Measurements from ENCODE around the gene PLXNC1. TPM values are rescaled to one million over a fixed set of nuclear protein-coding genes. Genes with fewer than 3 reads are reported as not detected.

The PLXNC1 gene
- total and polyA plus RNA-seq, 4 donors, result 0.71 to 12.0 (median 3.3) TPM

DNA sequence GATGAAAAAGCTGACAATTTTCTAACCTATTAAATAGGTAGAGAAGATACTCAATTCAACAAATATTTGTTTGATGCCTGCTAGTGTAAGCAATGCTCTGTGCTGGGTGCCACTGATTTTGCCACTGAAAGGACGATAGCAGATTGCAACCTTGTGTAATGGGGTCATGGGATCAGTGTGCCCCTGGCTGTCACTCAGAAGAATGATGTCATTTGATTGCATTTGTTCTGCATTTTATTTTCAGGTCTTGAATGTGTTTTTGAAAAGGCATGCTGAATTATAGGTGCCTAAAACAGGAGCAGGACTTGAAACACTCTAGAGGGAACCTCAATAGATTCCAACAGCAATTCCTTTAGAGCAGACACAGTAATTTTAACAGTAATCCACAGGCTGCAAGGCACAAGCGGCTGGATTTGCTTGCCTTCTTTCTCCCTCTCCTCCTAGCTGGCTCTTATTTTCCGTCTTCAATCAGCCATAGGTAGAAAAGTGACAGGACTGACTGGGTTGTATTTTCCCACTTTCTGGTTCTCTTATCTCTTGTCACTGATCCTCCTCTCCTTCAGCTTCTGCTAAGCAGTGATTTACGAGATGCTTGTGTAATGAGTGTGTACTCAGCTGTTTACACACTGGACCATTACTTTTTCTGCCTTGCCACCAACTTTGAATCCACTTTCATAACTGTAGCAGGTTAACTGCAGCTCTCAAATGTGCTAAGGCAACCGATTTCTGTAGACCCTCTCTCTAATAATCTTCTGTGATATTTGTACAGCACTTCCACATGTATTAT, 4.1 kb downstream of the PLXNC1 start:
- peak overlapping the region; percentile 68 to 90 for H3K27ac ChIP-seq (ENCODE audit: low read depth in 1 of 2, low read length in 2 of 2)
- peaks cover 0 to 4% (median 1%) of the 10 kb centered on the region in 4 donors for H3K27me3 ChIP-seq (ENCODE audit: control insufficient read depth in 4 of 4, insufficient read depth in 4 of 4, low read length in 3 of 4)
- H3K9ac ChIP-seq (ENCODE audit: low read depth in 1 of 2, low read length in 2 of 2), result peak overlapping the region in 1 of 2 donors; percentile 38
- no peaks in the 10 kb centered on the region for H3K36me3 ChIP-seq (ENCODE audit: control insufficient read depth in 4 of 4, insufficient read depth in 3 of 4, low read depth in 1 of 4, low read length in 3 of 4)
- TF ChIP-seq TAF1 (conservative IDR thresholded peaks at IDR 0.05) (no peak), EGR1 (IDR thresholded peaks at IDR 0.05; ENCODE audit: low read depth in 2 of 2) (no peak), RAD21 (IDR thresholded peaks at IDR 0.05) (peak; percentile 29 to 48), RXRA (IDR thresholded peaks at IDR 0.05) (peak; percentile 53 to 75), HNF4A (conservative IDR thresholded peaks at IDR 0.05) (peak; percentile 57 to 78), JUND (IDR thresholded peaks at IDR 0.05) (peak; percentile 85 to 91), YY1 (IDR thresholded peaks at IDR 0.05) (peak; percentile 42), HNF4G (IDR thresholded peaks at IDR 0.05) (peak; percentile 29), NR2F2 (IDR thresholded peaks at IDR 0.05) (peak; percentile 45), SP1 (IDR thresholded peaks at IDR 0.05) (peak; percentile 55), FOXA1 (IDR thresholded peaks at IDR 0.05) (peak; percentile 46), GABPA (IDR thresholded peaks at IDR 0.05 in 1 of 2, conservative IDR thresholded peaks at IDR 0.05 in 1 of 2) (no peak), FOXA2 (IDR thresholded peaks at IDR 0.05) (peak; percentile 74)
- TF ChIP-seq, protein P1, sequence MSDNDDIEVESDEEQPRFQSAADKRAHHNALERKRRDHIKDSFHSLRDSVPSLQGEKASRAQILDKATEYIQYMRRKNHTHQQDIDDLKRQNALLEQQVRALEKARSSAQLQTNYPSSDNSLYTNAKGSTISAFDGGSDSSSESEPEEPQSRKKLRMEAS (IDR thresholded peaks at IDR 0.05), result peak; percentile 14
- TF ChIP-seq, protein P2, sequence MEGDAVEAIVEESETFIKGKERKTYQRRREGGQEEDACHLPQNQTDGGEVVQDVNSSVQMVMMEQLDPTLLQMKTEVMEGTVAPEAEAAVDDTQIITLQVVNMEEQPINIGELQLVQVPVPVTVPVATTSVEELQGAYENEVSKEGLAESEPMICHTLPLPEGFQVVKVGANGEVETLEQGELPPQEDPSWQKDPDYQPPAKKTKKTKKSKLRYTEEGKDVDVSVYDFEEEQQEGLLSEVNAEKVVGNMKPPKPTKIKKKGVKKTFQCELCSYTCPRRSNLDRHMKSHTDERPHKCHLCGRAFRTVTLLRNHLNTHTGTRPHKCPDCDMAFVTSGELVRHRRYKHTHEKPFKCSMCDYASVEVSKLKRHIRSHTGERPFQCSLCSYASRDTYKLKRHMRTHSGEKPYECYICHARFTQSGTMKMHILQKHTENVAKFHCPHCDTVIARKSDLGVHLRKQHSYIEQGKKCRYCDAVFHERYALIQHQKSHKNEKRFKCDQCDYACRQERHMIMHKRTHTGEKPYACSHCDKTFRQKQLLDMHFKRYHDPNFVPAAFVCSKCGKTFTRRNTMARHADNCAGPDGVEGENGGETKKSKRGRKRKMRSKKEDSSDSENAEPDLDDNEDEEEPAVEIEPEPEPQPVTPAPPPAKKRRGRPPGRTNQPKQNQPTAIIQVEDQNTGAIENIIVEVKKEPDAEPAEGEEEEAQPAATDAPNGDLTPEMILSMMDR (IDR thresholded peaks at IDR 0.05; ENCODE audit: low read depth, low read length, missing input control), result no peak
- TF ChIP-seq, protein P3, sequence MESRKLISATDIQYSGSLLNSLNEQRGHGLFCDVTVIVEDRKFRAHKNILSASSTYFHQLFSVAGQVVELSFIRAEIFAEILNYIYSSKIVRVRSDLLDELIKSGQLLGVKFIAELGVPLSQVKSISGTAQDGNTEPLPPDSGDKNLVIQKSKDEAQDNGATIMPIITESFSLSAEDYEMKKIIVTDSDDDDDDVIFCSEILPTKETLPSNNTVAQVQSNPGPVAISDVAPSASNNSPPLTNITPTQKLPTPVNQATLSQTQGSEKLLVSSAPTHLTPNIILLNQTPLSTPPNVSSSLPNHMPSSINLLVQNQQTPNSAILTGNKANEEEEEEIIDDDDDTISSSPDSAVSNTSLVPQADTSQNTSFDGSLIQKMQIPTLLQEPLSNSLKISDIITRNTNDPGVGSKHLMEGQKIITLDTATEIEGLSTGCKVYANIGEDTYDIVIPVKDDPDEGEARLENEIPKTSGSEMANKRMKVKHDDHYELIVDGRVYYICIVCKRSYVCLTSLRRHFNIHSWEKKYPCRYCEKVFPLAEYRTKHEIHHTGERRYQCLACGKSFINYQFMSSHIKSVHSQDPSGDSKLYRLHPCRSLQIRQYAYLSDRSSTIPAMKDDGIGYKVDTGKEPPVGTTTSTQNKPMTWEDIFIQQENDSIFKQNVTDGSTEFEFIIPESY (IDR thresholded peaks at IDR 0.05), result peak; percentile 54
- TF ChIP-seq, protein P4, sequence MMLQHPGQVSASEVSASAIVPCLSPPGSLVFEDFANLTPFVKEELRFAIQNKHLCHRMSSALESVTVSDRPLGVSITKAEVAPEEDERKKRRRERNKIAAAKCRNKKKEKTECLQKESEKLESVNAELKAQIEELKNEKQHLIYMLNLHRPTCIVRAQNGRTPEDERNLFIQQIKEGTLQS (IDR thresholded peaks at IDR 0.05), result peak; percentile 81
- TF ChIP-seq, protein P5, sequence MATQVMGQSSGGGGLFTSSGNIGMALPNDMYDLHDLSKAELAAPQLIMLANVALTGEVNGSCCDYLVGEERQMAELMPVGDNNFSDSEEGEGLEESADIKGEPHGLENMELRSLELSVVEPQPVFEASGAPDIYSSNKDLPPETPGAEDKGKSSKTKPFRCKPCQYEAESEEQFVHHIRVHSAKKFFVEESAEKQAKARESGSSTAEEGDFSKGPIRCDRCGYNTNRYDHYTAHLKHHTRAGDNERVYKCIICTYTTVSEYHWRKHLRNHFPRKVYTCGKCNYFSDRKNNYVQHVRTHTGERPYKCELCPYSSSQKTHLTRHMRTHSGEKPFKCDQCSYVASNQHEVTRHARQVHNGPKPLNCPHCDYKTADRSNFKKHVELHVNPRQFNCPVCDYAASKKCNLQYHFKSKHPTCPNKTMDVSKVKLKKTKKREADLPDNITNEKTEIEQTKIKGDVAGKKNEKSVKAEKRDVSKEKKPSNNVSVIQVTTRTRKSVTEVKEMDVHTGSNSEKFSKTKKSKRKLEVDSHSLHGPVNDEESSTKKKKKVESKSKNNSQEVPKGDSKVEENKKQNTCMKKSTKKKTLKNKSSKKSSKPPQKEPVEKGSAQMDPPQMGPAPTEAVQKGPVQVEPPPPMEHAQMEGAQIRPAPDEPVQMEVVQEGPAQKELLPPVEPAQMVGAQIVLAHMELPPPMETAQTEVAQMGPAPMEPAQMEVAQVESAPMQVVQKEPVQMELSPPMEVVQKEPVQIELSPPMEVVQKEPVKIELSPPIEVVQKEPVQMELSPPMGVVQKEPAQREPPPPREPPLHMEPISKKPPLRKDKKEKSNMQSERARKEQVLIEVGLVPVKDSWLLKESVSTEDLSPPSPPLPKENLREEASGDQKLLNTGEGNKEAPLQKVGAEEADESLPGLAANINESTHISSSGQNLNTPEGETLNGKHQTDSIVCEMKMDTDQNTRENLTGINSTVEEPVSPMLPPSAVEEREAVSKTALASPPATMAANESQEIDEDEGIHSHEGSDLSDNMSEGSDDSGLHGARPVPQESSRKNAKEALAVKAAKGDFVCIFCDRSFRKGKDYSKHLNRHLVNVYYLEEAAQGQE (IDR thresholded peaks at IDR 0.05), result peak; percentile 33
- H3K9me3 ChIP-seq (ENCODE audit: control insufficient read depth in 4 of 4, low read length in 3 of 4), result no peaks in the 10 kb centered on the region
- H3K4me1 ChIP-seq (ENCODE audit: control insufficient read depth in 4 of 4, insufficient read depth in 4 of 4, low read length in 3 of 4), result peaks cover 9 to 46% (median 43%) of the 10 kb centered on the region in 4 donors
- 26% methylated on average over 5 of the region's 5 CpGs for WGBS
- DNase-seq (ENCODE audit: low spot score), result no peak
- no peak overlapping the region for H3K4me3 ChIP-seq (ENCODE audit: low read depth in 1 of 3, low read length in 3 of 3)
